CD4-positive, alpha-beta memory T cell (primary cell): ENCODE data around the gene CLRN2. TPM values are rescaled to one million over a fixed set of nuclear protein-coding genes. Genes with fewer than 3 reads are reported as not detected.

ENCODE experiments used
- CTCF ChIA-PET: fragments of 350-600 bp; sonication (Branson Sonifier 250); formaldehyde crosslinking; loops from one replicate; lab custom pipeline; 2021; ENCODE audit warnings: inconsistent platforms; ENCODE audit not compliant: partially characterized antibody; lab: Charles Lee
- POLR2A ChIA-PET: fragments of 350-600 bp; sonication (Branson Sonifier 250); formaldehyde crosslinking; loops from one replicate; lab custom pipeline; 2021; ENCODE audit not compliant: partially characterized antibody; lab: Charles Lee
- DNase-seq, 5 donors: peaks; one replicate each; pipeline versions ENCODE4 v3.0.0 to v3.0.0-alpha.2; 2020 to 2022; ENCODE audit warnings: mixed read lengths in 1 of 5
- H3K27ac ChIP-seq: one replicate; pipeline ENCODE4 v1.7.0; 2013; ENCODE audit warnings: low read depth, low read length
- H3K27me3 ChIP-seq: 2 replicates; pipeline ENCODE4 v1.7.0; 2013; ENCODE audit warnings: mild to moderate bottlenecking, low read length, moderate library complexity; ENCODE audit not compliant: insufficient read depth
- H3K36me3 ChIP-seq: 2 replicates; pipeline ENCODE4 v1.7.0; 2013; ENCODE audit warnings: mild to moderate bottlenecking, low read length, moderate library complexity; ENCODE audit not compliant: insufficient read depth
- H3K4me1 ChIP-seq: 2 replicates; pipeline ENCODE4 v1.7.0; 2013; ENCODE audit warnings: mild to moderate bottlenecking, low read length, moderate library complexity; ENCODE audit not compliant: insufficient read depth
- H3K4me3 ChIP-seq, 2 donors: one replicate each; pipeline ENCODE4 v1.7.0; 2013; ENCODE audit warnings: low read length in 2 of 2, mild to moderate bottlenecking in 1 of 2
- H3K9me3 ChIP-seq, 2 donors: one replicate each; pipeline ENCODE4 v1.7.0; 2013; ENCODE audit warnings: low read length in 2 of 2, control low read depth in 1 of 2; ENCODE audit not compliant: control insufficient read depth in 1 of 2
- H3K27ac Mint-ChIP-seq, 7 donors: one replicate each; pipeline ENCODE4 v1.8.0; 2020 to 2021; ENCODE audit warnings: mixed read lengths in 7 of 7, mild to moderate bottlenecking in 6 of 7, inconsistent platforms in 3 of 7, moderate library complexity in 3 of 7
- H3K27me3 Mint-ChIP-seq, 2 donors: one replicate each; pipeline ENCODE4 v1.8.0; 2020 to 2021; ENCODE audit warnings: mixed read lengths in 2 of 2
- H3K36me3 Mint-ChIP-seq, 2 donors: one replicate each; pipeline ENCODE4 v1.8.0; 2020 to 2021; ENCODE audit warnings: mixed read lengths in 2 of 2, inconsistent platforms in 1 of 2, mild to moderate bottlenecking in 1 of 2
- H3K4me1 Mint-ChIP-seq, 4 donors: one replicate each; pipeline ENCODE4 v1.8.0; 2020 to 2021; ENCODE audit warnings: mixed read lengths in 4 of 4, mild to moderate bottlenecking in 1 of 4
- H3K4me3 Mint-ChIP-seq, 8 donors: one replicate each; pipeline ENCODE4 v1.8.0; 2020 to 2021; ENCODE audit warnings: mixed read lengths in 8 of 8, mild to moderate bottlenecking in 7 of 8, moderate library complexity in 6 of 8, inconsistent platforms in 3 of 8
- H3K9me3 Mint-ChIP-seq, 8 donors: one replicate each; pipeline ENCODE4 v1.8.0; 2020 to 2021; ENCODE audit warnings: mixed read lengths in 8 of 8, mild to moderate bottlenecking in 5 of 8, inconsistent platforms in 3 of 8, moderate library complexity in 1 of 8
- intact Hi-C: fragments of 100-400 bp; cut with micrococcal nuclease; formaldehyde crosslinking; loops from one replicate; pipeline ENCODE4 v1.15.1; 2023
- polyA plus RNA-seq, 2 donors: library from polyadenylated mRNA; unstranded; fragments of 300-500 nt; fragmentation: Illumina TruSeq; gene quantifications; one replicate each; pipeline ENCODE4 v1.2.3, GENCODE V29; 2021
- total RNA-seq, 2 experiments: library from RNA; stranded (reverse); gene quantifications; one replicate each; pipeline ENCODE4 v1.2.3, GENCODE V29; 2021

CLRN2 gene
- total and polyA plus RNA-seq, 4 experiments from 2014 or later, result not detected

DNA sequence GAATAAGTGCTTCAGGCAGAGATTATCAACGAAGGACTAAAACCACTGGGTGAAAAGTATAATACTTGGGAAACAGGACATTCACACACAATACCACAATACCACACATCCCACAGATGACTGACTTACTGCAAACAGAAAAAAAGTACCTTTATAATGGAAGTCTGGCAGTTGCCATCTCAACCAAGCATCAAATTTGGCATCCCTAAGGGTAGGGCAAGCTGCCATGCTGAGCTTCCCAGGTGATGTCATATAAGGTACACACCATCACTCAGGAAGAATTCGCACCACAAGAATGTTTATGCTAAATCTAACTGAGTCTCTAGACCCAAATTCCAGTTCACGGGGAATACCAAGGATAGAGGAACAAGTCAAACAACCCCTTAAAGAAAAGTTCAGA lies 12.2 kb upstream of the CLRN2 start:
- H3K27me3 ChIP-seq, result no peaks in the 10 kb centered on the region
- no peaks in the 10 kb centered on the region for H3K4me1 ChIP-seq
- Mint-ChIP-seq H3K36me3 (peaks cover 59 to 81% of the 10 kb centered on the region in 2 donors), H3K4me3 (no peak overlapping the region), H3K27me3 (no peaks in the 10 kb centered on the region), H3K4me1 (peaks cover 0 to 13% (median 6%) of the 10 kb centered on the region in 4 donors), H3K9me3 (no peaks in the 10 kb centered on the region), H3K27ac (peak overlapping the region in 1 of 7 donors; percentile 60)
- no peaks in the 10 kb centered on the region for H3K9me3 ChIP-seq
- POLR2A ChIA-PET, result no interaction called here
- intact Hi-C loops, result no loop called here
- no peak for DNase-seq
- no peak overlapping the region for H3K4me3 ChIP-seq
- H3K36me3 ChIP-seq, result peaks cover 38% of the 10 kb centered on the region
- CTCF ChIA-PET, result interaction anchor here (0.9 kb wide), 1 partner anchor 53 kb away, joined by 3 read pairs; no protein-coding TSS in a partner anchor
- no peak overlapping the region for H3K27ac ChIP-seq

GRCh38 chr4:17504081-17504480 lies 10.9 kb upstream of the CLRN2 start:
- H3K36me3 Mint-ChIP-seq, result peaks cover 48 to 76% of the 10 kb centered on the region in 2 donors
- peak overlapping the region in 2 of 7 donors; percentile 38 to 39 for H3K27ac Mint-ChIP-seq

GRCh38 chr4:17510582-17510981 lies 4.4 kb upstream of the CLRN2 start:
- Mint-ChIP-seq H3K4me1 (peaks cover 25 to 33% (median 31%) of the 10 kb centered on the region in 4 donors), H3K4me3 (peak overlapping the region; percentile 48 to 100 (median 98)), H3K27me3 (peaks cover 1 to 2% of the 10 kb centered on the region in 2 donors), H3K27ac (peak overlapping the region in 5 of 7 donors; percentile 7 to 65 (median 29)), H3K36me3 (peaks cover 10 to 29% of the 10 kb centered on the region in 2 donors), H3K9me3 (no peaks in the 10 kb centered on the region)
- ChIA-PET CTCF (no interaction called here), POLR2A (interaction anchor here (1.0 kb wide), 1 partner anchor 68 kb away, joined by 3 read pairs; no protein-coding TSS in a partner anchor)
- H3K4me3 ChIP-seq, result no peak overlapping the region
- H3K4me1 ChIP-seq, result peaks cover 28% of the 10 kb centered on the region
- H3K27ac ChIP-seq, result no peak overlapping the region
- no peaks in the 10 kb centered on the region for H3K27me3 ChIP-seq
- H3K36me3 ChIP-seq, result no peaks in the 10 kb centered on the region
- DNase-seq, result no peak
- H3K9me3 ChIP-seq, result no peaks in the 10 kb centered on the region
- intact Hi-C loops, result loop anchor here (5.0 kb wide), 2 partner anchors 102 to 1283 kb away; partner anchors contain the start of genes MED28 and TAPT1

More at GRCh38 chr4:17504081-17504480, 10.9 kb upstream of the CLRN2 start:
- no peak overlapping the region for H3K4me3 ChIP-seq
- no peaks in the 10 kb centered on the region for H3K4me1 ChIP-seq
- ChIA-PET POLR2A (no interaction called here), CTCF (interaction anchor here (0.6 to 1.1 kb wide), 2 partner anchors 28 to 1091 kb away, joined by 3 to 4 read pairs; no protein-coding TSS in a partner anchor)
- H3K9me3 ChIP-seq, result no peaks in the 10 kb centered on the region
- no peaks in the 10 kb centered on the region for H3K27me3 Mint-ChIP-seq
- H3K4me3 Mint-ChIP-seq, result no peak overlapping the region
- H3K4me1 Mint-ChIP-seq, result peaks cover 0 to 11% (median 6%) of the 10 kb centered on the region in 4 donors
- H3K9me3 Mint-ChIP-seq, result no peaks in the 10 kb centered on the region
- H3K27ac ChIP-seq, result no peak overlapping the region
- intact Hi-C loops, result no loop called here
- H3K27me3 ChIP-seq, result no peaks in the 10 kb centered on the region
- no peak for DNase-seq
- peaks cover 38% of the 10 kb centered on the region for H3K36me3 ChIP-seq

DNA sequence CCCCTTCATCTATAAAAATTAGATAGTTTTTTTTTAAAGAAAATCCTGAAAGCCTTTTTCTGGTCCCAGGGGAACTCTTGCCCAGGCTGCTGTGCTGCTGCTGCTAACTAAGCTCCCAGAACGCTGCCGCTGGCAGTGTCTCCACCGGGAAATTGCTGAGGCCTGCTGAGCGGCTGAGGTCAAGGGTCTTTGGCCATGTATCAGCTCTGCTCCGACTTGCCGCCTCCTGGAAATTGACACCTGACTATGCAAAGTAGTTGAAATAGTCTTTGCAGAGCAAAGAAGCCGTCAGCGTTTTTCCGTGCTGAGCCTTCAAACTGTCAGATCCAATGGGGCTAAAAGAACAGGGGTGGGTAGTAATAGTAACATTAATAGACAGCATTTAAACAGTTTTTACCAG lies 3.9 kb upstream of the CLRN2 start:
- Histone ChIP-seq H3K4me1 (peaks cover 28% of the 10 kb centered on the region), H3K27me3 (no peaks in the 10 kb centered on the region), H3K27ac (peak overlapping the region; percentile 46), H3K9me3 (no peaks in the 10 kb centered on the region), H3K4me3 (peak overlapping the region; percentile 38 to 75), H3K36me3 (no peaks in the 10 kb centered on the region)
- Mint-ChIP-seq H3K9me3 (no peaks in the 10 kb centered on the region), H3K4me3 (peak overlapping the region; percentile 96 to 100 (median 98)), H3K36me3 (peaks cover 7 to 26% of the 10 kb centered on the region in 2 donors), H3K27ac (peak overlapping the region; percentile 38 to 96 (median 91)), H3K4me1 (peaks cover 25 to 33% (median 31%) of the 10 kb centered on the region in 4 donors), H3K27me3 (peaks cover 2% of the 10 kb centered on the region in 2 donors)
- intact Hi-C loops, result loop anchor here (1.0 to 5.0 kb wide), 3 partner anchors 66 to 1284 kb away; partner anchors contain the start of genes LAP3, MED28 and TAPT1
- POLR2A ChIA-PET, result interaction anchor here (1.0 kb wide), 1 partner anchor 67 kb away, joined by 3 read pairs; no protein-coding TSS in a partner anchor
- DNase-seq, result no peak
- CTCF ChIA-PET, result no interaction called here

GRCh38 chr4:17511509-17511949 lies 3.4 kb upstream of the CLRN2 start:
- peaks cover 7 to 25% of the 10 kb centered on the region in 2 donors for H3K36me3 Mint-ChIP-seq
- H3K27me3 Mint-ChIP-seq, result peaks cover 2 to 3% of the 10 kb centered on the region in 2 donors
- no peaks in the 10 kb centered on the region for H3K27me3 ChIP-seq
- intact Hi-C loops, result loop anchor here (1.0 to 5.0 kb wide), 3 partner anchors 66 to 1284 kb away; partner anchors contain the start of genes LAP3, MED28 and TAPT1
- no peak for DNase-seq
- H3K36me3 ChIP-seq, result no peaks in the 10 kb centered on the region
- peaks cover 25 to 32% (median 31%) of the 10 kb centered on the region in 4 donors for H3K4me1 Mint-ChIP-seq
- peak overlapping the region; percentile 60 to 96 (median 91) for H3K27ac Mint-ChIP-seq
- peak overlapping the region; percentile 38 to 75 for H3K4me3 ChIP-seq
- peak overlapping the region; percentile 46 for H3K27ac ChIP-seq
- H3K4me3 Mint-ChIP-seq, result peak overlapping the region; percentile 96 to 100 (median 98)
- POLR2A ChIA-PET, result interaction anchor here (1.0 to 1.8 kb wide), 2 partner anchors 67 to 103 kb away, joined by 3 to 8 read pairs; partner anchors contain the start of gene MED28
- H3K4me1 ChIP-seq, result peaks cover 28% of the 10 kb centered on the region
- no peaks in the 10 kb centered on the region for H3K9me3 ChIP-seq
- CTCF ChIA-PET, result no interaction called here
- no peaks in the 10 kb centered on the region for H3K9me3 Mint-ChIP-seq

- H3K4me3 ChIP-seq, result peak within 1 kb of the TSS; percentile 38 to 75
- ChIA-PET POLR2A (interaction anchor here (1.8 kb wide), 1 partner anchor 102 kb away, joined by 8 read pairs; the partner anchor contains the start of gene MED28), CTCF (interaction anchor here (0.8 to 1.3 kb wide), 3 partner anchors 12 to 66 kb away, joined by 3 to 6 read pairs (median 4); no protein-coding TSS in a partner anchor)
- peak within 1 kb of the TSS; percentile 46 for H3K27ac ChIP-seq
- intact Hi-C loops, result loop anchor here (1.0 to 5.0 kb wide), 4 partner anchors 65 to 1285 kb away; partner anchors contain the start of genes LAP3, LCORL, MED28 and TAPT1
- Mint-ChIP-seq H3K9me3 (no peaks in the 10 kb centered on the region), H3K27ac (peak within 1 kb of the TSS; percentile 74 to 96 (median 91)), H3K4me3 (peak within 1 kb of the TSS; percentile 96 to 100 (median 98)), H3K27me3 (peaks cover 9% of the 10 kb centered on the region in 2 donors), H3K36me3 (peaks cover 3 to 18% of the 10 kb centered on the region in 2 donors), H3K4me1 (peaks cover 23 to 32% (median 30%) of the 10 kb centered on the region in 4 donors)
- H3K27me3 ChIP-seq, result no peaks in the 10 kb centered on the region
- H3K4me1 ChIP-seq, result peaks cover 28% of the 10 kb centered on the region
- H3K9me3 ChIP-seq, result no peaks in the 10 kb centered on the region
- DNase-seq, result peak; percentile 60 to 70 (median 70)
- no peaks in the 10 kb centered on the region for H3K36me3 ChIP-seq
These were observed 2.8 kb upstream of the CLRN2 start, which contains the start of gene QDPR for GRCh38 chr4:17511950-17512795. Gene QDPR, minus strand, starts transcription at chr4:17512090. Its CDS starts 36 bp downstream, at chr4:17512054.
